Amniotic epithelial cell (primary cell): Measurements from ENCODE around the gene C1QTNF1.

Experiments used
- DNase-seq: peaks from one replicate; pipeline ENCODE4 v3.0.0-alpha.2; 2010; ENCODE audit warnings: low read depth

The C1QTNF1 gene, protein sequence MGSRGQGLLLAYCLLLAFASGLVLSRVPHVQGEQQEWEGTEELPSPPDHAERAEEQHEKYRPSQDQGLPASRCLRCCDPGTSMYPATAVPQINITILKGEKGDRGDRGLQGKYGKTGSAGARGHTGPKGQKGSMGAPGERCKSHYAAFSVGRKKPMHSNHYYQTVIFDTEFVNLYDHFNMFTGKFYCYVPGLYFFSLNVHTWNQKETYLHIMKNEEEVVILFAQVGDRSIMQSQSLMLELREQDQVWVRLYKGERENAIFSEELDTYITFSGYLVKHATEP

DNA sequence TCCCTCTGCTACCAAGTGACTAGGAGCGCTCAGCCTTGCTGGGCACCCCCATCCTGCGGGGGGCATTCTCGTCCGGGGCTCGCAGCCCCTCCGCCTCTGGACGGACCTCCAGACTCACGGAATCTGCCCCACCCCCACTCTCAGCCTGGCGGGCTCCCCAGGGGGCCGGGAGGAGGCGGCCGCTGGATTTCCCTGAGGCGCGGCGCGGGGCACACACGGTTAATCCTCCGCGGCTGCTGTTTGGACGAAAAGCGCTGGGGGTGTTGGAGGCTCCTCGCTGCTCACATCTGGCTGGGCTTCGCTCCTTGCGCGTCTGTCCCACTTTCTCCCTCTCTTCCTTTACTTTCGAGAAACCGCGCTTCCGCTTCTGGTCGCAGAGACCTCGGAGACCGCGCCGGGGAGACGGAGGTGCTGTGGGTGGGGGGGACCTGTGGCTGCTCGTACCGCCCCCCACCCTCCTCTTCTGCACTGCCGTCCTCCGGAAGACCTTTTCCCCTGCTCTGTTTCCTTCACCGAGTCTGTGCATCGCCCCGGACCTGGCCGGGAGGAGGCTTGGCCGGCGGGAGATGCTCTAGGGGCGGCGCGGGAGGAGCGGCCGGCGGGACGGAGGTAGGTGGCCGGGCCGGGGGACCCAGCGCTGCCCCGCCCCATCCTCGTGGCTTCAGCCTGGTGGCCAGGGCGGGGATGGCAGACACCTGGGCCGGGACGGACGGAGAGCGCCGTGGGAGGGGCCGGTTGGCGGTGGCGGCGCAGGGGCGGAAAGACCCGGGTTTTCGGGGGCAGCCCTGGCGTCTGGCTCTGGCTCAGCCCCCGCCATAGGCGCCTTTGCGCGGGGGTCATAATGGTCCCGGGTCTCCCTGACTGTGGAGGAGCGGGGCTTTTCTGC is at the start of gene C1QTNF1:
TSS of gene C1QTNF1 (plus strand) at position 284 of the 886 bp plus-strand sequence. CDS start 19,800 bp downstream, outside the sequence.
- DNase-seq = peak; percentile 58

DNA sequence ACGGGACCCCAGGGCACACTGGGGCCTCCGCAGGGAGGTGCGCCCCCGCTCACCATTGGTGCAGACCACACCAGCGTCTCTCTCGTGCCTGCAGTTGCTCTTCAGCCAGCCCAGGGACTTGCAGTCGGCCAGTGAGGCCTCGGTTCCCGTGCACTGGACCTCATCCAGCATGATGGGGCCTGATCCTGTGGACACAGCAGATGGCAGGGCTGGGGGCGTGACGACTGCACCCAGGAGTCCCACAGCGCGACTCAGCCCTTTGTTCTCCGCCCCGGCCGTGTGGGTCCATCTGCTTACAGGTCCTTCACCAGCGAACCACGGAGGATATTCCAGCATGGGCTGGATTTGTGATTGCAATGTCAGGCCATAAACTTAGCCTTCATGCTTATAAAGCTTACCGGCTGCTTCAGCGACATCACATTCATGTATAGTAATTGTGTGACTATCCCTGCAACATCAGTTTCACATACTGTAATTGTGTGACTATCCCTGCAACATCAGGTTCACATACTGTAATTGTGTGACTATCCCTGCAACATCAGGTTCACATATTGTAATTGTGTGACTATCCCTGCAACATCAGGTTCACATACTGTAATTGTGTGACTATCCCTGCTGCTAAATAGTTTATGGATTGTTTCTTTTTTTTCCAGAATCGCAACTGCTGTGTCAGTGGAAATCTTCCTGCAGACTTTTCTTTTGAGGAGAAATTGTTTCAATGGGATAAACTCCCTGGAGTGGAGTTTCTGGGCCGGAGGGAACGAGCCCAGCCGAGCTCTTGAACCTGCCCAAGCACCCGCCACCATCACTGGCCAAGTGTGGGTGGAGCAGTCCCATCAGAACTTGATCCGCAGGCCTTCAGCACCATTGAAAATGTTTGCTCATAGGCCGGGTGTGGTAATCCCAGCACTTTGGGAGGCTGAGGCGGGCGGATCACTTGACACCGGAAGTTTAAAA is 49.1 kb upstream of the C1QTNF1 start:
- DNase-seq = peak; percentile 74

DNA sequence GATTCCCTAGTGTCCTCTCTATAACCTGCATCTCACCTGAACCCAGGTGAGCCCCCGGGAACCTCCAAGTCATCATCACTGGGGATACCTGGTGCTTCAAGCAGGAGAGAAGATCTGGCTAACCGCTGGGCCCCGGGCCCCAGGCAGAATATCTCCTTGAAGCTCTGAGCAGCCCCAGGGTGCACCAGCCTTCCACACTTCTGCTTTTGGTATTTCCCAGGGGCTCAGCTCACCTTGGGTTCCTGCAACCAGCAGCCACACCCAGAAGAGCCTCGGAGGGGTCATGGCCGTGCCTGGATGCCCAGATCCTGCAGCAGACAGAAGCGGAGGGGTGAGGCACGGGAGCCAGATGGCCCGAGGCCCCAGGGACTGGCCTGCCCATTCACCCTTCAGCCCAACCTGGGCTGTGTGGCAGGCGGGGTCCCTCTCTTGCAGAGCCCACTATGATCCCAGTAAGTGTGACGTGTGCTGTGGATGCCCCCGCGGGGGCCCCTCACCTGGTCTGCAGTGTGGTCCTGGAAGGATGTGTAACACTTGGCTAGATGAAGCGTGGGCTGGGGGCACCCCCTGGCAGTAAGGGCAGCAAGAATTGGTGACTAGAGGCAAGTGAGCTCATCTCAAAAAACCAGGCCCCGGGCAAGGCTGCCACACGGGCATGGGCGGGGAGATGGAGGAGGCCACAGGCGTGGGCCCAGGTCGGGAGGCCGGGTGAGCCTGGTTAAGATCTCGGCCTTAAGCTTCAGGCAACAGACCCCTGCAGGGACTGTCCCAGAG is 46.9 kb upstream of the C1QTNF1 start:
- no peak for DNase-seq

DNA sequence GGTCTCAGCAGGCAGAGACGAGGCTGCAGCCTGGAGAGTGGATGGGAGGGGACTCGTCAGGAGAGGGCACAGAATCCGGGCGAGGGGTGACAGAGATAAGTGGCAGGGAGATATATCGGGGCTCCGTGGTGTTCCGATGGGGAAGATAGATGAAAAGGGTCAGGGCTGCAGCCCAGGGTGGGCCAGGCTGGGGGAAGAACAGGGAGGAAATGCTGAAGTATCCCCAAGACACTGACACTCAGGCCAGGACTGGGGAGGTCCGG is 46.4 kb upstream of the C1QTNF1 start:
- DNase-seq = no peak

DNA sequence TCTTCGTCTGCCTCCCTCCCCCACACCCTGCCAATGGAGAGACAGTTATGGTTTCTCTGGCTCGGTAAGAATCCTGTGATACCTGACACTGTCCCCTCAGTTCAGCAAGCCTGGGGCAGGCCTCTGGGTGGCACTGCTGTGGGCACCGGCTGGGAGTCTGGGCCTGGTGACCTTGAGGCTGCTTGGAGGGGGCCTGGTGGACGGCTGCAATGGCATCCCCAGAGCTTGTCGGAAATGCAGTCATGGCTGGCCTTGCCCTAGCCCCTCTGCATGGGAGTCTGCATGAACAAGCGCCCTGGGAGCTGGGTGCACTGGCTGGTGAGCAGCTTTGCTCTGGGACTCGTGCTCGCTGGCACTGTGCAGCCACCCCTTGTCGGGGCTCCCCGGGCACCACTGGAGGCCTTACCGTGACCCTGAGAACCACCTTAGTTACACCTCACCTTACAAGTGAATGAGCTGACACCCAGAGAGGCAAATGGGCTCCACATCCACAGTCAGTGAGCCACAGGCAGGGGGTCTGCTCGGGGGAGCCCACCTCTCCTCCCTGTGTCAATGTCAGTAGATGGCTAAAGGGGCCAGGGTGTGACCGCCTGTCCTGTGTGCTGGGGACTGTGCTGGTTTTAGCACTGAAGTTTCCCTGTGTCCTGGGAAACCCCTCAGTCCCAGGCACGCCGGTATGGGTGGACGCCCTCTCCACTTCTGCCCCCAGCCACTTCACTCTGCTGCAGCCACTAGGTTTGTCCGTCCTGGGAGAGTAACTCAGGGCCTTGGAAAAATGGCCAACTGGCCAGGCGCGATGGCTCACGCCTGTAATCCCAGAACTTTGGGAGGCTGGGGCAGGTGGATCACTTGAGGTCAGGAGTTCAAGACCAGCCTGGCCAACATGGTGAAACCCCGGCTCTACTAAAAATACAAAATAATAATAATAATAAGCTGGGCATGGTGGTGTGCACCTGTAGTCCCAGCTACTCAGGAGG is 45.7 kb upstream of the C1QTNF1 start:
- DNase-seq = no peak

DNA sequence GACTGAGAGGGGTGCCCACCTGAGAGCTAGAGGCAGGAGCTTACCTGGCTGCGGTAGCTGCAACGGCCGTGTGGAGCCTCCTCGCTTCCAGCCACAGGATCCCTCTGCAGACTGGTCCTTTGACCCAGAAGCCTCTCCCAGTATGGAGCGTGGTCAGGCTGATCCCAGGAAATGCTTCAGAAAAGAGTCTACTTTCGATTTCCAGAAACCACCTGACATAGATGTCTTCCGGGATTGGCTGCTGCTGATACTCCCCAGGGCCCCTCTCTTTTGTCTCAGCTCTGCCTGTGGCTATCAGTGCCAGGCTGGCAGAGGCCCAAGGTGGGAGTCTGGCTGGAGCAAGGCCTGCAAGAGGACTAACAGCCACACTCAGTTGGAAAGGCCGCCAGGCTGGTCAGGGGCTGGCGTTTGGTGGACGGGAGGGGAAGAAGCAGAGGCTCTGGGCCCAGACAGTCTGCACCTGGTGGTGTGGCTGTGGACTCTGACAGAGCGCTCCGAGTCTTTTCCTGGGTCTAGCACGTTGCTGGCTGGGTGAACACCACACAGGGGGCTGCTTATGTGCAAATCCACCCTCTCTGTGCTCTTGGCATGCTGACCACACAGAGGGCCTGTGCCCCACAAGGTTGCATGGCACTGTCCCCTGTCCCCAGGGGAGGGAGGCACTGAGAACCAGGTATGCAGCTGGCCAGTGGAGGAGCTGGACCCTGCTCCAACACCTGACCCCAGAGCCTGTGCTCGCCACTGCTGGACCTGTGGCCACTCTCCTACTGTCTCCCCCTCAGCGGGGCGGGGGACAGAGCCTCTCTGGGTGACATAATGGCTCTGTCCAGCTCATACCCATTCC is 44.0 kb upstream of the C1QTNF1 start, which contains the start of gene LGALS3BP:
TSS of gene LGALS3BP (minus strand) at position 144 of the 844 bp plus-strand sequence. CDS start 2,732 bp downstream, outside the sequence.
- DNase-seq = peak; percentile 98

DNA sequence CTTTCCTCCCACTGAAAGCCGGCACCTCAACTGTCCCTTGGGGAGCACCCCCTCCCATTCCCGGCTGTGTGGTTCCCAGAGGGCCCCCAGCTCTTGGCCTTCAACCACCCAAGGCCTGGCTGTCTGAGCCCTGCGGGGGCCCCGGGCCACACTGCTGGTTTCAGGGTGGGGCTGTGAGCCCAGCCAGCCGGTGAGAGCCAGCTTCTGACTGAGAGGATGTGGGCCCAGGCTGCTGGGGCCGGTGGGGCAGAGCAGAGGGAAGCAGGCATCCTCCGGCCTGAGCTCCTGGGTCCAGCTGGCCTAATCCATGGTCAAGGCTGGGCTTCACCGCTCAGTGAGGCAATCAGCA is 43.4 kb upstream of the C1QTNF1 start:
- DNase-seq = no peak

DNA sequence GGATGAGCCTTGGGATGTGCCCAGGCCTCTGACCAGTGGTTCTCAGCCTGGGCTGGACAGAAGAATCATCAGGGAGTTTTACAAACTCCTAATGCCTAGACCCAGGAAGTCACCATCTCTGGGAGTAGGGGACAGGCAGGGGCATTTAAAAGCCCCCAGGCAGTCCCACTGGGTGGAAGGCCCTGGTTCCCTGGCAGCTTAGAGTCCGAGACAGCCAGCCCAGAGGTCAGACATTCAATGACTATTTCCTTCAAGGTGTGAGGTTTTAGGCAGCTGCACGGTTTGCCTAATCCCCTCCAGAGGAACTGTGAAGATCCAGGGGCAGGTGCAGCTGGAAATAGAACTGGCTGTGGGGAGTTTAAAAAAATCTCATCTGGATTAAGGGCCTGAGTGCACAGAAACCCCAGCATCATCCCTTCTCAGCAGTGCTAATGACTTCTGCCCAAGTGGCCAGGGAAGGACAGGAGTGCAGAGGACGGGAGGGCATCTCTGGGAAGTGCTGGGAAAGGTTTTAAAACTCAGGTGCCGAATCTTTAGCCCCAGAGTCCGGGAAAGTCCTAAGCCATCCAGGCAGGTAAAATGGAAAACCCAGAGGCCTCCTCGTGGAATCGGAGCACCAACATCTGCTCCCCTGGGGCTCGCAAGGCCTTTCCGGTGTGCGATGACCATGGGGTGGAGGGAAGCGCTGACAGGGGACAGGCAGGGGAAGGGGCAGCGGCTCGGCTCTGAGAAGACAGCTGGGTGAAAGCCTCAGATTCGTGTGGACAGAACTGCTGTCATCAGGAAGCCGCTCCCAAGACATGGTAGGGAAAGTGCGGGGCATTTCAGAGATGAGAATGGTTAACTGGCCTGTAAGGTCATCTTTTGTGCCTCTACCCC is 42.7 kb upstream of the C1QTNF1 start:
- DNase-seq = no peak

DNA sequence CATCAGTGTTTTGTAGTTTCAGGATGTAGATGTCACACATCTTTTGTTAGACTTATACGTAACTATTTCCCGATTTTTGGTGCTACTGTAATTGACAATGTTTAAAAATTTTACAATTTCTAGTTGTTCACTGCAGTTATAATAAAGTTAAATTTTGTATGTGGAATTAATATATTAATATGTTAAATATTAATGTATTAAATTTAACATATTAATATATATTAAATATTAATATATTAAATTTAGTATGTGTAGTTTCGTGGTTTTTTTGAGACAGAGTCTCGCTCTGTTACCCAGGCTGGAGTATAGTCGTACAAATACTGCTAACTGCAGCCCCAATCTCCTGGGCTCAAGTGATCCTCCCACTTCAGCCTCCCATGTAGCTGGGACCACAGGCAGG is 38.6 kb upstream of the C1QTNF1 start:
- no peak for DNase-seq

DNA sequence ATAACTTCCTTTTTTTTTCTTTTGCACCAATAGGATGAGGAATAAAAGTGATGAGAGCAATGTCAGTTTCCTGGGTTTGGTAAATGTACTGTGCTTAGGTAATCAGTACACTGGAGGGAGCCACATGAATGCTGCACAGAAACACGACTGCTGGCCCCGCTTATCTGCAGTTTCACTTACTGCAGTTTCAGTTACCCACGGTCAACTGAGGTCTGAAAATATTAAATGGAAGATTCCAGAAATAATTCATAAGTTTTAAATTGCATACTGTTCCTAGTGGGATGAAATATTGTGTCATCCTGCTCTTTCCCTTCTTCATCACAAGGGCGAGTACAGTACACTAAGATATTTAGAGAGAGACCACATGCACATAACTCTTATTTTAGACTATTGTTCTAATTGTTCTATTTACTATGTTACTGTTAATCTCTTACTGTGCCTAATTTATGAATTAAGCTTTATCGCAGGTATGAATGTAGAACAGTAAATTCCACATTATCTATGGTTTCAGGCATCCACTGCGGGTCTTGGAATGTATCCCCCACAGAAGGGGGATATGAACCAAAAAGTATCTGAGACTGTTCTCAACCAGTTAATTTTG is 37.8 kb upstream of the C1QTNF1 start:
- peak; percentile 87 for DNase-seq

DNA sequence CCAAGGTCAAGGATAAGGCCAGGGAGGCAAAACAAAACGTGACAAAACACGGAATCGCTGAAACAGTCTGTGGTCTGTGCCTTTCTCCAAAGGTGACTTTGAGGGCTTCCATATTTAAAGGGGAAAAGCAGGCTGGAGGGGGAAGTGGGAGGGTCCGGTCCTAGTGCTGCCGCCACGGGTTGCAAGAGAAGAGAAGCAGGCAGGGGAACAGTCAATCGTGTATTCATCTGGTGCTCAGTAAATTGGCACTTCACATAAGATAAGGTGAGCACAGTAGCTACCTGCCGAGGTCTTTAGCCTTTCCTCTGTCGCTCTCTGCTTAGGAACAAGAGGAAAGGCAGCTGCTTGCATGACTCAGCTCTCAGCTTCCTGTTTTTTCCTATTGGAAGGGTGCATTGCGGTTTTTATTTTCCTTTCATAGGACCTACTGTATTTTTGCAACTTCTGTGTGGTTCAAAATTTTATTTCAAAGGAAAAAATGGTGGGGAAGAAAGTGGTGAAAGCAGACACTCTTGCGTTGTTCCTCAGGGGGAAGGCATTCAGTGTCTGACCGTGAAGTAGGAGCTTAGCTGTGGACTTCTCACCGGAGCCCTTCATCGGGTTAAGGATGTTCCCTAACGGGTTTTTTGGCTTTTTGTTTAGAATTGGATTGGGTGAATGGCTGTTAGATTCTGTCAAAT is 37.2 kb upstream of the C1QTNF1 start:
- DNase-seq = peak; percentile 75

DNA sequence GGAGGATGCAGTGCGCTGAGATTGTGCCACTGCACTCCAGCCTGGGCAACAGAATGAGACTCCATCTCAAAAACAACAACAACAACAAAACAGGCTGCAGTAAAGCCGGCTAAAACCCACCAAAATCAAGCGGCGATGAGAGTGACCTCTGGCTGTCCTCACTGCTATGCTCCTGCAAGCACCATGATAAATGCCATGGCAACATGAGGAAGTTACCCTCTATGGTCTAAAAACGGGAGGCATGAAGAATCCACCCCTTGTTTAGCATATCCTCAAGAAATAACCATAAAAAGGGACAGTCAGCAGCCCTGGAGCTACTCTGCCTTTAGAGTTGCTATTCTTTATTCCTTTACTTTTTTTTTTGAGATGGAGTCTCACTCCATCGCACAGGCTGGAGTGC is 35.8 kb upstream of the C1QTNF1 start:
- DNase-seq = no peak

DNA sequence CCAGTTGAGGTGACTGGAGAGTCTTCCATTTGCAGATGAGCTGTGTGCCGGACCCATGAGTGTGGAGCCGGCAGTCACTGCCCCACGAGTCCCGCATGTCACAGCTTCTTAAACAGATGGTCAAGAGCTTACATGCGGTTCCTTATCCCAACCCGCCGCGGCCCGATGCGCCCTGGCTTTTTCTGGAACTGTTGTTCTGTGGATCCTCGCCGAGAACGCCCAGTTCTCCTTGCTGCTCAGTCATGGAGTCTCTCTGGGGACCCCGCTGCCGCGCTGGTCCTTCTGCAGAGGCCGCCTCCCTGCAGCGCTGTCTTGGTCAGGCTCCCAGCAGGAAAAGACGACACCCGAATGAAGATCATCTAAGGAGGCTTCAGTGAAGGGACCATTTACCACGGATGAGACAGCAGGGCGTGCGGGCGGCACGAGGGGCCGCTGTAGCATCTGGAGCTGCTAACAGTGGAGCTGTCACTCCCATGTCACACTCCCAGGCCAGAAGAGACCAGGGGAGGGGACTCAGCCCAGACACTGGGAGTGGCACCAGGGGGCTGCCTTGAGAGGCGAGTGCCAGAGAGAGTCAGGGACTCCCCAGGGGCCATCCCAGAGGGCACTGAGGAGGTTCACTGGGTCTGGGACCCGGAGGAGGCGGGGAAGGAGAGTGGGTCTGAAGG is 33.5 kb upstream of the C1QTNF1 start:
- DNase-seq = no peak

DNA sequence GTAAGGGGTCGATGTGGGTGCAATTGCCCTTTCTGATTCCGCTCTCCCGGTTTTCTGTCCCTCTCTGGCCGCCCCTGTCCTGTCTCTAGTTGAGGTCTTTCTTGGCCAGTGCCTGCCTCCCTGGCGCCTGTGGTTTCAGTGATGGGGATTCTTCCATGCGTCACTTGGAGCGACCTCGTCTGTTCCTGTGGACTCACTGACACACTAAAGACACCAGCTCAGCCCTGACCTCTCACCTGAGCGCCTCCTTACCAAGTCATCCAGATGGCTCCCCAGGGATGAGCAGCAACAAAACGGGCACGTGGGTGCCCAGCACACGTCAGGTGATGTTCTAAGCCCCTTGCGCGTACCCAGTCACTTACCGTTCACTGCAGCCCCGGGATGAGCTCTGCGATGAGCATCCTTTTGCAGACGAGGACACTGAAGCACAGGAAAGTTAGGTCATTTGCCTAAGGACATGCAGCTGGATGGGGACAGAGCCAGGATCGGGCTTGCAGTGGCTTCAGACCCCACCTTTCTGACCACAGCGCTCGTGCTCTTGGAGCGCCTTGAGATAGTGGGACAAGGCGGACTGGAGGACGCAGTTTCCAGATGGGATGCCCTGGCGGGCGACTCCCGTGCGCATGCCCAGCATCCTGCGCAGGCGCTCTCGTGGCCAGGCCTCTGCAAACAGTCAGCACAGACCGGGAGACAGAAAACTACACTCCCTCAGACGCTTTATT is 32.8 kb upstream of the C1QTNF1 start:
- no peak for DNase-seq

DNA sequence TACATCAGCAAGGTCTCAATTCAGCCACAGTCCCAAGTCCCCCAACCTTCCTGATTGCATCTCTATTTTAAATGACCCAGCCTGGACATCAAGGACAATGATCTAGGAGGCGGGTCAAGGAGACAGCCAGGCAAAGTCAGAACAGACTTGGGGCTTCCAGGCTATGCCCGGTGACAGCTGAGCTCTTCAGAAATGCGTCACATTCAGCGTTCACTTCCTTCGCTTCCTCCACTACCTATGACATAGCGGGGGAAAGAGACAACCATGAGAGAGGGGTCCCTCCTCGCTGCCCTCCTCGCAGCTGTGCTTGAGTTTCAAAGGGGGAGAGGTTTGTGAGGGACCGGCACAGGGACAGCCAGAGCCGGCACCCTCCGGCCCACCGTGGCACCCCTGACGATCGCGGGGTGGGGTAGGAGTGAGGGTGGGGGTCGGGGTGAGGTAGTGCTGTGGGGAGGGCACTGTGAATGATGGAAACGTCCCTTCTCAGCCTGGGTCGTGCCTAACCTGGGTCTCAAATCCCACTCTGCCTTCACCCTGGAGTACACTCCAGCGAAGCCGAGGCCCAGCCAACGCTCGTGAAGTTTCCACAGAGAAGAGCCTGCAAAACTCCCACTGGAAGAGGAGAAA is 31.9 kb upstream of the C1QTNF1 start:
- DNase-seq = no peak
